ENCODE data around the gene UVRAG. TPM values are rescaled to one million over a fixed set of nuclear protein-coding genes. Genes with fewer than 3 reads are reported as not detected.
"Not testable (repeated sequence)": the region's sequence is repeated elsewhere in the genome, so short reads cannot be mapped to it uniquely, and the experiment has no call there.

Gene UVRAG
- polyA plus RNA-seq, 1 donor = 9.7 TPM

DNA sequence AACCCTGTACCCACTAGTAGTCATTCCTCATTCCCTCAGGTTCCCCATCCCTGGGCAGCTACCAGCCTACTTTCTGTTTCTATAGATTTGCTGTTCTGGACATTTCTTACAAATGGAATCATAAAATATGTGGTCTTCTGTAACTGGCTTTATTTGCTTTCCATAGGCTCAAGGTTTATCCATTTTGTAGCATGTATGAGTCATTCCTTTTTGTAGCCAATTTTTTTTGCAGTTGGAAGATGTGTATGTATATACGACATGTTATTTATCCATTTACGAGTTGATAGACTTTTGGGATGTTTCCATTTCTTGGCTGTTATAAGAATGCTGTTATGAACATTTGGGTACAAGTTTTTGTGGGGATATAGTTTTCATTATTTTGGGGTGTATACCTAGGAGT, 260.7 kb downstream of the UVRAG start:
- DNase-seq = no peak

DNA sequence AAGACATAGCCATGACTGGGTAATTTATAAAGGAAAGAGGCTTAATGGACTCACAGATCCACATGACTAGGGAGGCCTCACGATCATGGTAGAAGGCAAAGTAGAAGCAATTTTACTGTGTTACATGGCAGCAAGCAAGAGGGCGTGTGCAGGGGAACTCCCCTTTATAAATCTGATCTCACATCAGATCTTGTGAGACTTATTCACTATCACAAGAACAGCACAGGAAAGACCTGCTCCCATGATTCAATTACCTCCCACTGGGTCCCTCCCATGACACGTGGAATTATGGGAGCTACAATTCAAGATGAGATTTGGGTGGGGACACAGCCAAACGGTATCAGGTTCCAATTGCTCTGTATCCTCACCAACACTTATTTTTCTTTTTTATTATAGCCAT, 261.2 kb downstream of the UVRAG start:
- DNase-seq = not testable (repeated sequence)

DNA sequence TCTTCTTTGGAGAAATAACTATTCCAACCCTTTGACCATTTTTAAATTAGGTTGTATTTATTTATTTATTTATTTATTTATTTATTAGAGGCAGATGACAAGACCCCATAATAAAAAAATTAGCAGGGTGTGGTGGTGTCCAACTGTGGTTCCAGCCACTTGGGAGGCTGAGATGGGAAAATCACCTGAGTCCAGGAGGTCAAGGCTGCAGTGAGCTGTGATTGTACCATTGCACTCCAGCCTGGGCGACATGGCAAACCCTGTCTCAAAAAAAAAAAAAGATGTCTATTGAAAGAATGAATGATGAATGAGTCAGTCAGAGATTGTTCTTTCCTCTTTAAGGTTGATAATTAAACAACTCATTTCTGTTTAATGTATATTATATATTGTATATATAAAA, 261.7 kb downstream of the UVRAG start:
- DNase-seq = no peak

DNA sequence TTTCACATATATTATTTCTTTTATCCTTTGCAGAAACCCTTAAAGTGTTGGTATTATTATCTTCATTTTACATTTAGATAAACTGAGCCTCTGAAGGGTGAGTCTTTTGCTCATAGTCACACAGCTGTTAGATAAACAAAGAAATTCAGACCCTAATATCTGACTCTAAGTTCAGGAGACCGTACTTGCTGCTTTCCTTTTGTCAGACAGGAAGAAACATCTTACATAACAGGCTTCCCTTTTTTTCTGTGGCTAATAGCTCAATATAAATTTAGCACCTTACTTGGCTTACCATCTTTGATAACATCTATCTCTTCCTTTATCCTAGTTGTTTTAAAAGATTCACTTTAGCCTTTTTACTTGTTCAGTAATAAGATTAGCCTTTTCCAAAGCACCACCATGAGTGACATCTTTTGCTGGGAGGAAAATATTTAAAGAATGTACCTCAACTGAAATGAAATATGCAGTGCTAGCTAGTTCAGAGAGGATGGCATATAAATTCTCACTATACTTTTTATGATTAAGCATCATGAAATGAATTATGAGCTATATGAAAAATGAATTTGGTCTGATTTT, 262.7 kb downstream of the UVRAG start:
- DNase-seq = no peak

DNA sequence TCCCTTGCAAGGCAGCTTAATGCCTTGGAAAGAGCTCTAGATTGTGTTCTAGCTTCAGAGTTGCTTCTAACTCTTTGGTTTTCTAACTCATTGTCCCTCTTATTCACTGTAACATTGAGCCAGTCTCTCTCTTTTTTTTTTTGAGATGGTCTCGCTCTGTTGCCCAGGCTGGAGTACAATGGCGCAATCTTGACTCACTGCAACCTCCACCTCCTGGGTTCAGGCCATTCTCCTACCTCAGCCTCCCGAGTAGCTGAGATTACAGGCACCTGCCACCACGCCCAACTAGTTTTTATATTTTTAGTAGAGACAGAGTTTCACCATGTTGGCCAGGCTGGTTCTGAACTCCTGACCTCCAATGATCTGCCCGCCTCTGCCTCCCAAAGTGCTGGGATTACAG, 266.1 kb downstream of the UVRAG start:
- DNase-seq = not testable (repeated sequence)

DNA sequence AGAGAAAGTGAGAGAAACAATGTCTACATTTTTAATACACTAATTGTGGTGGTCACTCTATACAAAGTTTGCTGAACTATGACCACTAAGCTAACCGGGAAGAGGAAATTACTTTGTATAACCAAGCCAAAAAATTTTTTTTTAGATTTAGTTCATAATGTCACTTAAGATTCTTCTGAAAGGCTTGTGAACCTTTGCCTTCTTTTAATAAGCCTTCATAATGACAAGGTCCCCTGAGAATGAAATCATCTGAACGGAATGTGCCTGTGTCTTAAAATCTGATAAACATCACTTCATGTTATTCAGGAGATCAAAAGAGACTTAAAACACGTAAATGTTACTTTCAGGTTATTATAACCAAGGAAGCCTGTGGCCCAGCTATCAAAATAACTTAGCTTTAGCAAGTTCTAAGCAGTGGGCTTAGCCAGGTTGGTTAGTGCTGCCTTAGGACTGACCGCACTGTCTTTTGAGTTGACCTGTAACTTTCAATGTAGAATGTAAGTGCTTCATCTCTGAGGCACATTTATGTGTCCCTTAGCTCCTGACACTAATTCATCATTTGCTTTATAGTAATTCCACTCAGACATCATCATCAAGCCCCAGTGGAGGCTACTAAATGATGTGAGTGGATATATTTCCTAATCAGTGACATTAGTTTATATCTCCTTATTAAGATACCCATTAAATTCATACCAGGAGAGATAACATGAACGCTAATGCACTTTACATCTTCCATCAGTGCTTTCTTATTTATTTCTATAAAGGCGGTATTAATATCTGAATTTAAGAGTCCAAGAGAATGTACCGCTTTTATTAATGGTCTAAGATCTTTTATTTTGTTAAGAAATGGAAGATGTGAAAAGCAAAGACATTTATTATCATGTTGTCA, 268.8 kb downstream of the UVRAG start:
- no peak for DNase-seq

DNA sequence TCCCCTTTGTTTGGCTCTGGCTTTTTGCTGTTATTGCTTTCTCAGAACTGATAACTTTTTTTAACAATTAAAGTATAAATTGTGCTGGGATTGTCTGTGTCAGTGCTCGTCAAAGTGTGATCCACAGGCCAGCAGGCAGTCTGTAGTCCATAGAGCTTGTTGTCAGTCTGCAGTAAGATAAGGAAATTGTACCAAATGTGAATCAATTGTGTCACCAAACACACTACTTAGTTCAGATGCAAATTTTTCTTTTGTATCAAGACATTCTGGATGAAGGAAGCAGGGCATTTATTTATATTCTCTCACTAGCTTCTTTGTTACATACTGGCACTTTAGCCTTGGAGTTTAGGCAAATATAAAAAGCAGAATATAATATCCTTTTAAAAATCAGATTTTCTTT, 270.3 kb downstream of the UVRAG start:
- no peak for DNase-seq

DNA sequence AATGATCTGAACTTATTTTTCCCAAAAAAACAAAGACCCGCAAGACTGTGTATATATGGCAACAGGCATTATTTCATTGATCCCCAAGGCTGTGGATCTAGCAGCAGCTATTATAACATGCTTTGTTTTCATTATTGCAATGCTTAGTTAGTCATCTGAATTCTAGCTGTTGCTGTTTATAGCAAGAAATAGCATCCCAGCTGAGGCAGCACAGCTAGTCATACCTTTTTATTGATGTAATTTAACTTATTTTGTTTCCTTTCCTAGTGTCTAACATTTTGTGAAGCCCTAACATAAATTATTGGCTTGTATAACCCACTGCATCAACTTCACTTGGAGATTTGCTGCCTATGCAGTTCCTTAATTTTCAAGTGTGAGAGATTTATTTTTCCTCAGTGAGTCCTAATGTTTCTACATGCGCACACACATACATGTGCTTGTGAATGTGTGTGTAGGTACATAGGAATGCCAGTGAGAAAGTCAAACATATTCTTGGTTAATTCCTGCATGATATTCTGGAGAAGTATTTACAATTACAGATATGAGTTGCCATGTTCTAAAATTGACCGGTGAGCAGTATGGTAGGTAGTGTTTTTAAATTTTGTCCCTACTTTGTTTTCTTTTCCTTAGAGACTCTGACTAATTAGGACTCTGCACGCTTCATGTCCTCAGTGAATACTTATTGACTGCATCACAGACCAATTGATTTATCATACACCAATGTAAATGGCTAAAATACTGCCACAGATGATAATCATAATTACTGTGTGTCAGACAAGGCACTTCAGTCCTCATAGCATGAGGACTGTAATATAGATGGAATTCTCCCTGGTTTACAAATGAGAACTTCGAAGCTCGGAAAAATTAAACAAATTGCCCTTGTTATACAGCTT, 272.0 kb downstream of the UVRAG start:
- no peak for DNase-seq

DNA sequence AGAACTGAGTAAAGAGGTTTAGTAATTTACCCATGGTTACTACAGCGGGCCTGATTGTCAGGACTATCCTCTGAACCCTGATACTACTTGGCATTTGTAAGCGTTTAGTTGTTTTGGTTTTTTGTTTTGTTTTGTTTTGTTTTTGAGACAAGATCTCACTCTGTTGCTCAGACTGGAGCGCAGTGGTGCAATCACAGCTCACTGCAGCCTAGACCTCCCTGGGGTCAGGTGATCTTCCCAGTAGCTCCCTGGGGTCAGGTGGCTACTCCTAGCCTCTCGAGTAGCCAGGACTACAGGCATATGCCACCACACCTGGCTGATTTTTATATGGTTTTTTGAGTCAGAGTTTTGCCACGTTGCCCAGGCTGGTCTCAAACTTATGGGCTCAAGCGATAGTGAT, 272.7 kb downstream of the UVRAG start:
- DNase-seq = no peak

DNA sequence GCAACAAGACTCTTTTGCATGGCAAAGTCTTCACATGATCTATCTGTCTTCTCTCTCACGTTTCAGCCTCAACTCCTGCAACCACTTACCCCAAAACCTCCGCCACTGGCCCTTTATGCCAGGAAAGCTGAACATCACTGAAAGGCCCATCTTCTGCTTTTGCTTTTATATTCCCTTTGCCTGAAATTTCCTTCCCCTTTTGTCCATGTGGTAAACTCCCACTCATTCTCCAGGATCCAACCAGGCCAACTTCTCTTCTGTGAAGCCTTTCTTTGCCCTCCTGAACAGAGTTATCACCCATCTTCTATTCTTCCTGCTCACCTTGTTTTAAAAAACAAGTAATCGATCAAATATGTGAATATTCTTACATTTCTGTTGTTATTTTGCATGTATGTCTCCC, 273.5 kb downstream of the UVRAG start:
- DNase-seq = no peak

DNA sequence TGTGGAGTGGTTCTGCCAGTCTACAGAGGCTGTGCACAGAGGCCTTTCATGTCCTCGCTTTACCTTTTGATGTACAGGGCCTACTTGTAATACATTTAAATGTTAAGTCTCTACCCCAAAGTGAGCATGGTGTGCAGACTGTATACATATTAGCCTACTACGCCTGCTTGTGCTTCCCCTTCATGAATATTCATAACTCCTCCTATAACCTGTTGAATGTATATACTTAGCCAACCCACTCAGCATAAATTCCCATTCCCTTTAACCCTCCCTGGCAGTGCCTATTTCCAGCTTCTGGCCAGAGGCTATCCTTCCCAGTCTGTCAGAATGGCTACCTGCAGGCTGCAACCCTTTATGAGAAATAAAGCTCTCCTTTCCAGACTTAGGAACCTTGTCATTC, 275.2 kb downstream of the UVRAG start:
- DNase-seq = no peak

DNA sequence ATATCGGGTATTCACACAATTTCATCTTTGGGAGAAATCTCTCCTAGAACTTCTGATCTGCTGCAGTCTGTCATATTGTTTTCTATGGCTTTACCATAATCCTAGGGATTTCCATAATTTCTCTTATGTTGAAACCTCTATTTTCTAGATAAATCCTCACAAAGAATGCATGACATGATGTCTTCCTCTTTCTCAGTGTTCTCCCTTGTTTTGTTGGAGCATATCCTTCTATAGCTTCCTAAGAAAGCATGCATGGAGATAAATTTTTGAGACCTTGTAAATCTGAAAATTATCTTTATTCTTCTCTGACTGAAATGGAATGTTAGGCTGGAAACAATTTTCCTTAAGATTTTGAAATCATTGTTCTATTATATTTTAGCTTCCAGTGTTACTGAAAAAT, 275.8 kb downstream of the UVRAG start:
- no peak for DNase-seq

DNA sequence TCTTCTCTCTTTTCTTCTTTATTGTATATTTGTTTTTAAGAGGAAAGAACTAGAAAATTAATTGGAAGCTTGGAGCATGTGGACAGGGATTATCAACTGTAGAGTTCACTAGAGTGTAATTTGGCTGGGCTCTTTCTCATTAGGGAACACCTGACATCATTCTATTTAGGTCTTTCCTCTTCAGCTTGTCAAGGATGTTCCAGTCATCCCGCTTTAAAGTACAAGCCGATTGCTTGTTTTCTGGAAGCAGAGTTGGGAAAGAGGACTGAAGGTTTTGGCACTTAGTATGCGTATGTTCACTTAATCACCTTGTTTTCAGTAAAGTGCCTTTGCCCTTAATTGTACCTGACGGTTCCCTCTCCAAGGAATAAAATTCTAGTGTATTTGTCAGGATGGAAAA, 279.7 kb downstream of the UVRAG start:
- DNase-seq = no peak

DNA sequence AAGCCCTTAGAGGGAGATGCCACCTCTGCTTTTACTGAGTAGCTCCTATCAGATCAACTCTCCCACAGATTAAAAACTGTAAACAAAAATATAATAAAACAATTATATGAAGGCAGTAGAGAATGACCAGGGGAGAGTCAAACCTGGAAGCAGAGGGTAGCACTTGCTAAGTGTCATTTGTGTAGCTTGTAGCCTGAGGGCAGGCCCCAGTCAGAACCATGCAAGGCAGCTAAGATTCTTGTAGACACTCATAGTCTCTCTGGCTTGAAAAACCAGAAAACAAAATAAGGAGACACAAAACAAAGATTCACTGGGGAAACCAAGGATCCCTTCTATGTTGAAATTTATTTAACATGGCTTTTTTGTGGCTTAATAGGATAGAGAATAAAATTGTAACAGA, 280.9 kb downstream of the UVRAG start:
- DNase-seq = no peak

DNA sequence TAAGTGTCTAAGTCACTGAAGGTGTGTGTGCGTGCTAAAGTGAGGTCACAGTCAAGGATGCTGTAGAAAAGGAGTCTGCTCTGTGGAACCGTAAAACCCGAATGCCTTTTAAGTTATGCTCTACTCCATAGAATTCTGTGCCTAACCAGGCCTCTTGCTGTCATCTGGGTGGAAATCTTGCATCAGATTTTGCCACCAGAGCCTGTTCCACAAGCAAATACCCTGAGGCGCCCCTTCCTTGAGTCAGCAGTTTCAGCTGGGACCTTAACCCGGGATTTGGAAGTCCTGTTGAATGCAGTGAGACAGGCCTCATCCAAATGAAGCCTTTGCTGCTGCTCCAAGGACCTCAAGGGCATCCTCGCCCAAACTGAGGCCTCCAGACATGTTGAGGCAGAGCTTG, 281.5 kb downstream of the UVRAG start:
- DNase-seq = no peak

DNA sequence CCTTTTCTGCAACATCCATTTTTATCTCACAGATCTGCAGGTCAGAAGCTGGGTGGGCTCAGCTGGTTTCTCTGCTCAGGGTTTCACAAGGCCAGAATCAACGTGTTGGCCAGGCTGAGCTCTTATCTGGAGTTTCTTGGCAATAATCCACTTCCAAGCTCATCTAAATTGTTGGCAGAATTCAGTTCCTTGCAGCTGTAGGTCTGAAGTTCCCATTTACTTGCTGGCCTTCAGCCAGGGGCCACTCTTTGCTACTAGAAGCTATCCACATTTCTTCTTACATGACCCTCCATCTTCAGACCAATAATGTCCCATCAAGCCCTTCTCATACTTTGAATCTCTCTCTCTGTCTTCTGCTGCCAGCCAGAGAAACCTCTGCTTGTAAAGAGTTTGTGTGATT, 287.8 kb downstream of the UVRAG start:
- no peak for DNase-seq

DNA sequence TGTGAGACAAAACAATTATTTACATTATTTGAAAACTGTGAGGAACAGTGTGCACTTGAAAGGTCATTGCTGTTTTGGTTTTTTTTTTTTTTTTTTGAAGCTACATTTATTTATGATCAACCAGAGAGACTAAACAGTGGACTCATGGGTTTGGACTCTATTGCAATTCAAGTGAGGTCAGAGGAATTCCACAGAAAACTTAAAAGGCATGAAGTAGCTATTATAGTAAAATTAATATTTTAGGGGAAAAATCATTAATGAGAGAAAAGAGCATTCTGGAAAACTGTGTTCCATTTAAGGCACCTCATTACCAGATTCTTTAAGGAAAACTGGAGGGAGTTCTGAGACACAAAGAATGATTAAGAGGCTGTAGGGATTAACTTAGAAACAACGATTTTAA, 288.4 kb downstream of the UVRAG start:
- DNase-seq = no peak

DNA sequence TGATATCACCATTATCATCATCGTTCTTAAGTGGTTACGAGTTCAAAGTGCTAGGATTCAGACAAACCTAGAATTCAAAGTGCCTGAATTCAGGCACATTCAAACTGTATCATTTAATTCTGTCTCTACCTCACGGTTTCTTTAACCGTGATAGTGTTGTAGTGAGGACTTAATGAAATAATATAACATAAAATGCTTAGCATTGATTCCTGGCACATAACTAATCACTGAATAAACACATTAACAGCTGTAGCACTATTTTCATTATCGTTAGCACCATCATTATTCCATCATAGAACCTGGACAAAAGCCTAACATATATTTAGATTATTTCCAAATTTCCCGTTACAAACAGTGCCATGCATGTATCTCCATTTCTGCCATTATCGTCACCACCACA, 289.3 kb downstream of the UVRAG start:
- DNase-seq = no peak

DNA sequence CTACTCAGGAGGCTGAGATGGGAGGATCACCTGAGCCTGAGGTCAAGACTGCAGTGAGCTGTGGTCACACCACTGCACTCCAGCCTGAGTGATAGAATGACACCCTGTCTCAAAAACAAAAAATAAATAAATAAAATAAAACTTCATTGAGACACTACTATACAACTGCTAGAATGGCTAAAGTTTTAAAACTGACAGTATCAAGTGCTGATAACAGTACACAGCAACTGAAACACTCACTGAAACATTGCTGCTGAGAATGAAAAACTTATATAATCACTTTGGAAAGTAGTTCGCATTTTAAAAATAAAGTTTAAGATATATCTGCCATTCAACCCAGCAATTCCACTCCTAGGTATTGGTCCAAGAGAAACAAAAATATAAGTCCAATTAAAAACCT, 290.6 kb downstream of the UVRAG start:
- no peak for DNase-seq

DNA sequence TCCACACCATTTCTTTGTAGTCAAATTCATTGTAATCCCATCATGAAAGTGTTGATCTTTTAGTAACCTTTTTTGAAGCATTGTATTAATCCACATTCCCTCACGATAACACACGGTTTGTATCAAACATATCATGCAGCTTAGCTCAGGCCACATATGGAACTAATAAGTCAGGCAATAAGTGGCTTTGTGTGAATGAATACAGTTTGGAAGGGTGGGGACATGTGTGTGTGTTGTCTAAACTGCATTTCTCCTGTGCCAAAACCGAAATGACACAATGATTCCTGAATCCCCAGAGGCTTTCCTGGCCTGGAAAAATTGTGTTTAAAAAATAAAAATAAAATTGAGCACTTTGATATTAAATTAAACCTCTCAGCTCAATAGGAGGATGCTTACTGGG, 293.0 kb downstream of the UVRAG start:
- DNase-seq = no peak

DNA sequence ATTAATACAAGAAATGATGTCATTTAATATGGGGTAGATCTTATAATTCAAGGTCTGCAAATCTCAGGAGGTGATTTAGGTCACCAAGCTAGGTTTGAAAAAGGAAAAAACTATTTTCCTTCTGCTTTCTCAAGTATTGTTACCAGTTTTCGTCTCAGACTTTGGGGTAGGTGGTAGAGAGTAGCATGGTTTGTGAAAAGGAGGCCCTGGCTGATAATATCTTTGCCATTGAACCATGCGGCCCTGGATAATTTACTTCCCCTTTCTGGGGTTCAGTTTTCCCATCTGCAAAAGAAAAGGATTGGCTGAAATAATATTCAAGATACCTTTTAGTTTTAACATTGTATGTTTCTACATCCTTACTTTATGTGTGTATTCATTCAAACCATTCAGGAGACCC, 299.2 kb downstream of the UVRAG start:
- no peak for DNase-seq

DNA sequence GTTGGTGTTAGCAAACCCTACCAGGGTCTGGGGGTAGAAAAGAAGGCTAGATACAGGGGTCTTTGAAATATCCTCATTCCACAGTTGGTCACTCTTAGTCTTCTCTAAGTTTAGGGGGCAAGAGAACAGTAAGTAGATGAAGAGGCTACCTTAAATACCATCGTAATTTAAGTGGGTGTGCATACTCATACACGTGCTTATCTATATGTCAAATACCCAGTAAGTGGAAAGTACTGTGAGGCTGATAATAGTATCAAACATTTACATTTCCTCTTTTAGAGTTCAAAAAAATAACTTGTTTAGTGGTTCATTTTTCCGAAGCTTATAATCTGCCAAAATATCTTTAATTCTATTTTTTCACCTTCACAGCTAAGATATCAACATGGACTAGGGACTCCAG, 300.5 kb downstream of the UVRAG start:
- no peak for DNase-seq

DNA sequence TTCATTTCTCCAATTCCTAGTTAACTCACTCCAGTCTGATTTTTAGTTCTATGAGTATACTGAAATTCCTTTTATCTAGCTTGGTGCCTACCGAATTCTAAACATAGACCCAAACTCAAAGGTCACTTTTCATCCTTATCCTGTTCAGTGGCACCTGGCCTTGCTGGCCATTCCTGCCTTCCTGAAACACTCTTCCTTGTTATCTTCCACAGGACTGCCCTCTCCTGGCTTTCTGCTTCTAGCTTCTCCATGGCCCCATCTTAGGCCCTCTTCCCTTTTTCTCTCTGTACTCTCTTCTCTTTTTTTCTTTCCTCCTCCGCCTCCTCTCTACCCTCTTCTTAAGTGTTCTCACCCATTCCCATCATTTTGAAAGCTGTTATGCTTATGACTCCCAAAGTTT, 304.0 kb downstream of the UVRAG start:
- no peak for DNase-seq

DNA sequence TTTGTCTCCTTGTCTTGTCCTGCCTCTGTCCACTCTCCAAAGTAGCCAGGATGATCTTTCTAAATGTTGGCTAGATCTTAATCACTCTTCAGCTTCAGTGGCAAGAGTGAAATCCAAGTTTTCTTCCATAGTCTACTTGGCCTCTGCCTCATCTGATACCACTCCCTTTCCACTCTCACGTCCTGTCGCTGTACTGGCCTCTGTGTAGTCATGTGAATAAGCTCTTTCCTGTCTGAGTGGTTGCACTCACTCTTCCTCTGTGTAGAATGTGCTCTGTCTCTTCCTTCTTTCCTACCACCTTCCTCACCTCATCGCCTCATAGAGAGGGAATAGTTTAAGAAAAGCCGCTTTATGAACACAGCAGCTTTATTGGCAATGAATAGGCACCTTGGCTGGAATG, 304.8 kb downstream of the UVRAG start:
- no peak for DNase-seq

All from hindlimb muscle (tissue), 1 donor.